Psoas muscle (tissue), 8 donors: ENCODE data around the gene PLPPR1. TPM values are rescaled to one million over a fixed set of nuclear protein-coding genes. Genes with fewer than 3 reads are reported as not detected.

ENCODE experiments used
- ATAC-seq, 4 donors: fragments of 200-7000 bp; cut with Tn5 transposase; one replicate each; pipeline ENCODE4 v1.9.1; 2020; ENCODE audit warnings: moderate library complexity in 3 of 4, mild to moderate bottlenecking in 2 of 4
- DNase-seq, 2 donors: peaks; one replicate each; pipeline ENCODE4 v3.0.0-alpha.2; 2020
- H3K27ac ChIP-seq: fragments of 200-600 bp; one replicate; pipeline ENCODE4 v1.8.0; 2022
- H3K27me3 ChIP-seq, 3 donors: fragments of 200-600 bp in 1 of 3; one replicate each; pipeline versions ENCODE4 v1.6.1 to v1.8.0; 2013 to 2022; ENCODE audit warnings: low read length in 2 of 3, mild to moderate bottlenecking in 2 of 3, moderate library complexity in 1 of 3; ENCODE audit not compliant: insufficient read depth in 3 of 3
- H3K36me3 ChIP-seq, 2 donors: fragments of 200-600 bp in 1 of 2; one replicate each; pipeline versions ENCODE4 v1.6.1 to v1.8.0; 2013 to 2022; ENCODE audit warnings: low read depth in 1 of 2, mild to moderate bottlenecking in 1 of 2, moderate library complexity in 1 of 2; ENCODE audit not compliant: insufficient read depth in 1 of 2
- H3K4me1 ChIP-seq: fragments of 200-600 bp; one replicate; pipeline ENCODE4 v1.8.0; 2022
- H3K4me3 ChIP-seq: fragments of 200-600 bp; one replicate; pipeline ENCODE4 v1.8.0; 2022; ENCODE audit warnings: mild to moderate bottlenecking
- H3K9me3 ChIP-seq: fragments of 200-600 bp; one replicate; pipeline ENCODE4 v1.8.0; 2022
- CTCF ChIP-seq: fragments of 200-600 bp; IDR thresholded peaks from one replicate; pipeline ENCODE4 v1.8.0; 2022; ENCODE audit warnings: antibody characterized with exemption
- WGBS, 3 donors: extraction: QIAGEN DNeasy Blood & Tissue Kit; methylation state at CpG; one replicate each; pipeline versions ENCODE4 v1.1.6 to v1.1.7; 2013; 5-methylcytosine and 5-hydroxymethylcytosine counted together
- intact Hi-C, 2 donors: fragments of 100-400 bp; cut with DNase I; formaldehyde crosslinking; loops; one replicate each; pipeline versions ENCODE4 v1.11.0 to v1.14.2; 2022
- polyA plus RNA-seq, 3 donors: library from polyadenylated mRNA; stranded (reverse); fragments of 200-250 nt; gene quantifications; one replicate each; pipeline ENCODE4 v1.2.3, GENCODE V29; 2013
- total RNA-seq, 4 donors: library from RNA; stranded (reverse); fragmentation: NEBNext Ultra II Directional in 2 of 4; extraction: Animal tissue kit (Norgen Biotek cat#: 25700) in 2 of 4; gene quantifications; one replicate each; pipeline versions ENCODE4 v1.2.1 to v1.2.4, GENCODE V29; 2021 to 2023
- donor health status: healthy with polysubstance abuse.
- donor health status: DM: no; HTN: no; CAD: no; lungs with moderate emphysema.
- donor health status: Bipolar disorder and iron deficiency.
- donor health status: healthy.
- donor health status: DM: yes; HTN: yes; CAD: no.
- donor health status: DM: no; HTN: no; CAD: no.
- donor health status: DM: no; HTN: no; CAD: no.
- donor health status: DM: yes; HTN: yes; CAD: no.

PLPPR1 gene
- total and polyA plus RNA-seq, 7 donors, result 0.03 to 0.11 TPM; not detected in 5

GRCh38 chr9:101354765-101355708 is 326.5 kb downstream of the PLPPR1 start:
- 85 to 89% (median 89%) methylated on average over 7 of the region's 7 CpGs for WGBS, 3 donors
- no peaks in the 10 kb centered on the region for H3K36me3 ChIP-seq
- intact Hi-C loops, result no loop called here
- no peaks in the 10 kb centered on the region for H3K27me3 ChIP-seq
- no peak for TF ChIP-seq CTCF
- no peak overlapping the region for H3K27ac ChIP-seq
- no peak overlapping the region for H3K4me3 ChIP-seq
- ATAC-seq (no peak), DNase-seq (no peak)
- no peaks in the 10 kb centered on the region for H3K9me3 ChIP-seq
- H3K4me1 ChIP-seq, result no peaks in the 10 kb centered on the region

GRCh38 chr9:101356619-101357018 is 328.1 kb downstream of the PLPPR1 start:
- ATAC-seq (no peak), DNase-seq (no peak)
- Histone ChIP-seq H3K36me3 (no peaks in the 10 kb centered on the region), H3K4me3 (no peak overlapping the region), H3K27me3 (no peaks in the 10 kb centered on the region), H3K9me3 (no peaks in the 10 kb centered on the region), H3K4me1 (no peaks in the 10 kb centered on the region), H3K27ac (no peak overlapping the region)
- 40 to 50% (median 42%) methylated on average over 1 of the region's 1 CpG for WGBS, 3 donors
- intact Hi-C loops, result no loop called here
- no peak for TF ChIP-seq CTCF

- intact Hi-C loops, result no loop called here
- no peaks in the 10 kb centered on the region for H3K36me3 ChIP-seq
- H3K27me3 ChIP-seq, result no peaks in the 10 kb centered on the region
- DNase-seq, result no peak
- no peak overlapping the region for H3K4me3 ChIP-seq
- no peak for TF ChIP-seq CTCF
- 65 to 73% (median 67%) methylated on average over 1 of the region's 1 CpG for WGBS, 3 donors
- no peaks in the 10 kb centered on the region for H3K4me1 ChIP-seq
- no peaks in the 10 kb centered on the region for H3K9me3 ChIP-seq
- no peak overlapping the region for H3K27ac ChIP-seq
- ATAC-seq, result no peak
These were observed 331.2 kb downstream of the PLPPR1 start for GRCh38 chr9:101359679-101360078.

GRCh38 chr9:101360647-101361046 is 332.1 kb downstream of the PLPPR1 start:
- Histone ChIP-seq H3K4me3 (no peak overlapping the region), H3K27ac (no peak overlapping the region), H3K27me3 (no peaks in the 10 kb centered on the region), H3K9me3 (no peaks in the 10 kb centered on the region), H3K4me1 (no peaks in the 10 kb centered on the region), H3K36me3 (no peaks in the 10 kb centered on the region)
- ATAC-seq (no peak), DNase-seq (no peak)
- intact Hi-C loops, result no loop called here
- TF ChIP-seq CTCF, result no peak

- DNase-seq (no peak), ATAC-seq (no peak)
- Histone ChIP-seq H3K27ac (no peak overlapping the region), H3K4me1 (no peaks in the 10 kb centered on the region), H3K36me3 (no peaks in the 10 kb centered on the region), H3K27me3 (no peaks in the 10 kb centered on the region), H3K9me3 (no peaks in the 10 kb centered on the region), H3K4me3 (no peak overlapping the region)
- 78 to 80% (median 79%) methylated on average over 5 of the region's 5 CpGs for WGBS, 3 donors
- no peak for TF ChIP-seq CTCF
- intact Hi-C loops, result no loop called here
These were observed 333.9 kb downstream of the PLPPR1 start for GRCh38 chr9:101362450-101362849.
